IMR-90 (cell line): ENCODE data around the gene JMY. TPM values are rescaled to one million over a fixed set of nuclear protein-coding genes. Genes with fewer than 3 reads are reported as not detected.

Source experiments
- ATAC-seq: fragments of 200-7000 bp; cut with Tn5 transposase; 2 replicates; pipeline ENCODE4 v1.9.1; 2020; ENCODE audit warnings: low read depth, mild to moderate bottlenecking, moderate library complexity
- BruUV-seq: library from RNA; stranded (reverse); fragments of 400-500 nt; replicated peaks from 2 replicates; lab custom pipeline; 2021; lab: Mats Ljungman, UMichigan
- CTCF ChIA-PET: fragments of 300-600 bp; formaldehyde crosslinking; extraction: SDS; loops from one replicate; lab custom pipeline; 2021; ENCODE audit warnings: antibody characterized with exemption; lab: Yijun Ruan, JAX
- POLR2A ChIA-PET: fragments of 300-600 bp; sonication (Branson Sonifier 250); formaldehyde crosslinking; loops from one replicate; lab custom pipeline; 2022; ENCODE audit warnings: antibody characterized with exemption; ENCODE audit not compliant: unreplicated experiment; lab: Charles Lee
- DNase-seq: peaks from one replicate; pipeline ENCODE4 v3.0.0; 2013
- H2AFZ ChIP-seq: replicated peaks from 2 replicates; pipeline ENCODE3; 2013; ENCODE audit warnings: low read length, mild to moderate bottlenecking; ENCODE audit not compliant: poor library complexity
- H2AK5ac ChIP-seq: 2 replicates; pipeline ENCODE4 v1.6.1; 2013; ENCODE audit warnings: low read depth, low read length, inconsistent platforms
- H2AK9ac ChIP-seq: replicated peaks from 2 replicates; pipeline ENCODE3; 2013; ENCODE audit warnings: mild to moderate bottlenecking, low read depth, low read length, moderate library complexity; ENCODE audit not compliant: poor library complexity
- H2BK120ac ChIP-seq: 2 replicates; pipeline ENCODE4 v1.6.1; 2013; ENCODE audit warnings: low read depth, low read length, inconsistent platforms
- H2BK15ac ChIP-seq: 3 replicates; pipeline ENCODE4 v1.6.1; 2013; ENCODE audit warnings: low read depth, low read length, inconsistent platforms
- H2BK20ac ChIP-seq: 2 replicates; pipeline ENCODE4 v1.6.1; 2013; ENCODE audit warnings: low read depth, mild to moderate bottlenecking, inconsistent platforms, low read length, moderate library complexity
- H2BK5ac ChIP-seq: 2 replicates; pipeline ENCODE4 v1.6.1; 2013; ENCODE audit warnings: mild to moderate bottlenecking, low read depth, low read length, inconsistent platforms; ENCODE audit not compliant: poor library complexity, severe bottlenecking
- H3K14ac ChIP-seq: replicated peaks from 2 replicates; pipeline ENCODE4 v1.6.1; 2013; ENCODE audit warnings: low read depth, low read length, inconsistent platforms
- H3K18ac ChIP-seq: 2 replicates; pipeline ENCODE4 v1.6.1; 2013; ENCODE audit warnings: low read depth, low read length, control low read depth
- H3K23ac ChIP-seq: 2 replicates; pipeline ENCODE4 v1.6.1; 2013; ENCODE audit warnings: low read depth, low read length, inconsistent platforms
- H3K27ac ChIP-seq: 2 replicates; pipeline ENCODE4 v1.5.1; 2013; ENCODE audit warnings: mild to moderate bottlenecking, control low read depth, low read length; ENCODE audit not compliant: insufficient read depth
- H3K27me3 ChIP-seq: 2 replicates; pipeline ENCODE4 v1.6.1; 2013; ENCODE audit warnings: low read length; ENCODE audit not compliant: control insufficient read depth, insufficient read depth
- H3K36me3 ChIP-seq: 2 replicates; pipeline ENCODE4 v1.6.1; 2013; ENCODE audit warnings: low read length, mixed read lengths; ENCODE audit not compliant: control insufficient read depth, insufficient read depth
- H3K4ac ChIP-seq: 2 replicates; pipeline ENCODE4 v1.6.1; 2013; ENCODE audit warnings: low read depth, low read length, inconsistent platforms
- H3K4me1 ChIP-seq: 2 replicates; pipeline ENCODE4 v1.6.1; 2013; ENCODE audit warnings: low read length, mixed read lengths; ENCODE audit not compliant: control insufficient read depth, insufficient read depth
- H3K4me2 ChIP-seq: 2 replicates; pipeline ENCODE4 v1.6.1; 2013; ENCODE audit warnings: low read depth, mild to moderate bottlenecking, control low read depth, low read length, moderate library complexity
- H3K4me3 ChIP-seq: 2 replicates; pipeline ENCODE4 v1.5.1; 2013; ENCODE audit warnings: low read depth, mild to moderate bottlenecking, control low read depth, low read length, moderate library complexity; ENCODE audit not compliant: insufficient read depth
- H3K56ac ChIP-seq: 2 replicates; pipeline ENCODE4 v1.6.1; 2013; ENCODE audit warnings: low read length, inconsistent platforms; ENCODE audit not compliant: insufficient read depth; ENCODE audit errors: extremely low read depth
- H3K79me1 ChIP-seq, 2 experiments: 2 replicates each; pipeline ENCODE4 v1.6.1; 2013; ENCODE audit warnings: low read length in 2 of 2, inconsistent platforms in 1 of 2, low read depth in 1 of 2
- H3K9ac ChIP-seq: 2 replicates; pipeline ENCODE4 v1.6.1; 2013; ENCODE audit warnings: low read depth, low read length, control low read depth
- H3K9me1 ChIP-seq: 2 replicates; pipeline ENCODE4 v1.6.1; 2013; ENCODE audit warnings: low read length, inconsistent platforms; ENCODE audit not compliant: insufficient read depth
- H3K9me3 ChIP-seq: 2 replicates; pipeline ENCODE4 v1.6.1; 2013; ENCODE audit warnings: low read length; ENCODE audit not compliant: control insufficient read depth, insufficient read depth
- H4K20me1 ChIP-seq: 2 replicates; pipeline ENCODE4 v1.6.1; 2013; ENCODE audit warnings: low read length, inconsistent platforms; ENCODE audit not compliant: insufficient read depth
- H4K5ac ChIP-seq: 2 replicates; pipeline ENCODE4 v1.6.1; 2013; ENCODE audit warnings: mild to moderate bottlenecking, low read depth, low read length, control low read depth
- H4K8ac ChIP-seq, 2 experiments: 2 replicates each; pipeline ENCODE4 v1.6.1; 2013; ENCODE audit warnings: low read depth in 2 of 2, low read length in 2 of 2, control low read depth in 1 of 2, inconsistent platforms in 1 of 2
- H4K91ac ChIP-seq: 2 replicates; pipeline ENCODE4 v1.6.1; 2013; ENCODE audit warnings: low read depth, low read length, inconsistent platforms; ENCODE audit not compliant: insufficient read depth
- BHLHE40 ChIP-seq: fragments of 150-350 bp; IDR thresholded peaks from 2 replicates; pipeline ENCODE4 v1.6.1; 2016; ENCODE audit warnings: mild to moderate bottlenecking, low read depth, low read length
- CEBPB ChIP-seq: IDR thresholded peaks from 2 replicates; pipeline ENCODE4 v1.6.1; 2012; ENCODE audit warnings: low read depth, low read length, improper control_type of control experiment
- CHD1 ChIP-seq: IDR thresholded peaks from 2 replicates; pipeline ENCODE4 v1.6.1; 2012; ENCODE audit warnings: low read depth, low read length, improper control_type of control experiment
- MXI1 ChIP-seq: IDR thresholded peaks from 2 replicates; pipeline ENCODE4 v1.6.1; 2012; ENCODE audit warnings: low read depth, mild to moderate bottlenecking, low read length, moderate library complexity, borderline replicate concordance
- POLR2A ChIP-seq: IDR thresholded peaks from 2 replicates; pipeline ENCODE4 v1.6.1; 2012; ENCODE audit warnings: mild to moderate bottlenecking, low read depth, low read length
- RCOR1 ChIP-seq: IDR thresholded peaks from 2 replicates; pipeline ENCODE4 v1.6.1; 2012; ENCODE audit warnings: mild to moderate bottlenecking, low read length, improper control_type of control experiment; ENCODE audit not compliant: insufficient replicate concordance
- RFX5 ChIP-seq: IDR thresholded peaks from 2 replicates; pipeline ENCODE4 v1.8.0; 2012; ENCODE audit warnings: low read depth, mild to moderate bottlenecking, low read length, moderate library complexity
- WGBS, 2 experiments: methylation state at CpG; one replicate each; pipeline versions ENCODE4 v1.1.5 to v1.1.7; 2013; ENCODE audit warnings: missing lambda C conversion rate in 2 of 2; ENCODE audit not compliant: insufficient read length in 1 of 2; ENCODE audit errors: extremely low coverage in 2 of 2; 5-methylcytosine and 5-hydroxymethylcytosine counted together
- dilution Hi-C: fragments of 300-500 bp; cut with HindIII; formaldehyde crosslinking; loops from one replicate; pipeline ENCODE4 v1.14.3; 2018; ENCODE audit warnings: low sequenced_read_pairs; ENCODE audit not compliant: unreplicated experiment
- in situ Hi-C: fragments of 300-500 bp; cut with MboI; formaldehyde crosslinking; loops from 3 replicates; pipeline ENCODE4 v1.14.3; 2019; ENCODE audit warnings: low sequenced_read_pairs, inconsistent platforms, mixed read lengths
- intact Hi-C: fragments of 100-400 bp; cut with micrococcal nuclease; formaldehyde crosslinking; loops from 2 replicates; pipeline ENCODE4 v1.10.0; 2022
- polyA plus RNA-seq, 3 experiments: library from polyadenylated mRNA; depleted of rRNA; stranded (reverse); fragments of >200 nt; gene quantifications; 2 replicates each; pipeline ENCODE4 v1.2.3, GENCODE V29; 2012; ENCODE audit warnings: low replicate concordance in 1 of 3
- total RNA-seq: library from RNA; depleted of rRNA; stranded (reverse); fragments of >200 nt; gene quantifications from 2 replicates; pipeline ENCODE4 v1.2.3, GENCODE V29; 2012
- TF ChIP-seq, protein P1 (sequence below): fragments of 150-350 bp; IDR thresholded peaks from 2 replicates; pipeline ENCODE4 v1.6.1; 2016; ENCODE audit warnings: low read depth, mild to moderate bottlenecking, low read length, moderate library complexity, borderline replicate concordance
- TF ChIP-seq, protein P2 (sequence below): conservative IDR thresholded peaks from 2 replicates; pipeline ENCODE4 v1.5.1; 2012; ENCODE audit warnings: mild to moderate bottlenecking, low read depth, low read length, improper control_type of control experiment
- TF ChIP-seq, protein P3 (sequence below): fragments of 150-350 bp; IDR thresholded peaks from 2 replicates; pipeline ENCODE4 v1.6.1; 2017; ENCODE audit warnings: mild to moderate bottlenecking, antibody characterized with exemption, low read length, low read depth

Gene JMY
- total and polyA plus RNA-seq, 2 of the 4 experiments (the other 2 are of a cell fraction): 1.7 to 3.2 TPM

DNA sequence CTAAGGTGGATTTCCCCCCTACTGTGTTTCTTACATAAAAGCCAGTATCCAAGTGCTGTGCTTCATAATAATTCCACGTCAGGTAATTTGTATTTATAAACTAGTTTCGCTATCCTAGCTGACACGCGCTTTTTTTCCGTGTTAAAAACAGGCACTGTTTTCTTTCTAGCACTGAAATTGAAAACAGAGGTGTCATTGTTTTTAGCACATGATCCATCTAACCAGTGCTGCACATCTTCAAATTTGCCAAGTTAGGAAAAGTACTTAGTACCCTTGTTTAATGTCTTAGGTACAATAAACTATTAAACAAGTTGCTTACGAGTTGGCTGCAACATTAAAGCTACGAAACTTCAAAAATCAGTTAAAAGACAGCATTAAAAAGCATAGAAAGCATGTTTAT, 49.9 kb downstream of the JMY start:
- no peak overlapping the region for H2BK15ac ChIP-seq
- no peaks in the 10 kb centered on the region for H3K27me3 ChIP-seq
- intact Hi-C loops (no loop called here), in situ Hi-C loops (no loop called here), dilution Hi-C loops (no loop called here)
- WGBS, 2 experiments: 92% methylated on average over 2 of the region's 7 CpGs; no CpG with 5 or more reads in 1 of the 2 experiments
- no peak overlapping the region for H3K4ac ChIP-seq
- BruUV-seq: no TSS peak
- H3K18ac ChIP-seq: no peak overlapping the region
- H4K5ac ChIP-seq: no peak overlapping the region
- H3K79me1 ChIP-seq: no peaks in the 10 kb centered on the region; a peak in 1 of 4 replicates
- H3K9ac ChIP-seq: no peak overlapping the region
- ChIA-PET CTCF (interaction anchor here (0.7 kb wide), 1 partner anchor 112 kb away, joined by 3 read pairs; no protein-coding TSS in a partner anchor), POLR2A (no interaction called here)
- H2AK9ac ChIP-seq: no peak overlapping the region
- no peak overlapping the region for H3K23ac ChIP-seq
- H3K14ac ChIP-seq: no peak overlapping the region
- no peaks in the 10 kb centered on the region for H4K20me1 ChIP-seq
- H3K36me3 ChIP-seq: no peaks in the 10 kb centered on the region; the same call in 1 of the 2 replicates
- no peak overlapping the region for H4K8ac ChIP-seq
- no peak overlapping the region for H2BK120ac ChIP-seq
- ATAC-seq (no peak), DNase-seq (no peak)
- H3K4me1 ChIP-seq: no peaks in the 10 kb centered on the region
- H2BK20ac ChIP-seq: no peak overlapping the region
- H4K91ac ChIP-seq: no peak overlapping the region
- no peak overlapping the region for H2AFZ ChIP-seq
- no peak overlapping the region for H2AK5ac ChIP-seq
- H3K56ac ChIP-seq: no peak overlapping the region
- TF ChIP-seq MXI1: no peak
- TF ChIP-seq, protein P1, sequence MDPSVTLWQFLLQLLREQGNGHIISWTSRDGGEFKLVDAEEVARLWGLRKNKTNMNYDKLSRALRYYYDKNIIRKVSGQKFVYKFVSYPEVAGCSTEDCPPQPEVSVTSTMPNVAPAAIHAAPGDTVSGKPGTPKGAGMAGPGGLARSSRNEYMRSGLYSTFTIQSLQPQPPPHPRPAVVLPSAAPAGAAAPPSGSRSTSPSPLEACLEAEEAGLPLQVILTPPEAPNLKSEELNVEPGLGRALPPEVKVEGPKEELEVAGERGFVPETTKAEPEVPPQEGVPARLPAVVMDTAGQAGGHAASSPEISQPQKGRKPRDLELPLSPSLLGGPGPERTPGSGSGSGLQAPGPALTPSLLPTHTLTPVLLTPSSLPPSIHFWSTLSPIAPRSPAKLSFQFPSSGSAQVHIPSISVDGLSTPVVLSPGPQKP: no peak
- TF ChIP-seq CHD1: no peak
- TF ChIP-seq, protein P2, sequence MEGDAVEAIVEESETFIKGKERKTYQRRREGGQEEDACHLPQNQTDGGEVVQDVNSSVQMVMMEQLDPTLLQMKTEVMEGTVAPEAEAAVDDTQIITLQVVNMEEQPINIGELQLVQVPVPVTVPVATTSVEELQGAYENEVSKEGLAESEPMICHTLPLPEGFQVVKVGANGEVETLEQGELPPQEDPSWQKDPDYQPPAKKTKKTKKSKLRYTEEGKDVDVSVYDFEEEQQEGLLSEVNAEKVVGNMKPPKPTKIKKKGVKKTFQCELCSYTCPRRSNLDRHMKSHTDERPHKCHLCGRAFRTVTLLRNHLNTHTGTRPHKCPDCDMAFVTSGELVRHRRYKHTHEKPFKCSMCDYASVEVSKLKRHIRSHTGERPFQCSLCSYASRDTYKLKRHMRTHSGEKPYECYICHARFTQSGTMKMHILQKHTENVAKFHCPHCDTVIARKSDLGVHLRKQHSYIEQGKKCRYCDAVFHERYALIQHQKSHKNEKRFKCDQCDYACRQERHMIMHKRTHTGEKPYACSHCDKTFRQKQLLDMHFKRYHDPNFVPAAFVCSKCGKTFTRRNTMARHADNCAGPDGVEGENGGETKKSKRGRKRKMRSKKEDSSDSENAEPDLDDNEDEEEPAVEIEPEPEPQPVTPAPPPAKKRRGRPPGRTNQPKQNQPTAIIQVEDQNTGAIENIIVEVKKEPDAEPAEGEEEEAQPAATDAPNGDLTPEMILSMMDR: no peak
- TF ChIP-seq RCOR1: no peak
- no peak for TF ChIP-seq CEBPB
- TF ChIP-seq, protein P3, sequence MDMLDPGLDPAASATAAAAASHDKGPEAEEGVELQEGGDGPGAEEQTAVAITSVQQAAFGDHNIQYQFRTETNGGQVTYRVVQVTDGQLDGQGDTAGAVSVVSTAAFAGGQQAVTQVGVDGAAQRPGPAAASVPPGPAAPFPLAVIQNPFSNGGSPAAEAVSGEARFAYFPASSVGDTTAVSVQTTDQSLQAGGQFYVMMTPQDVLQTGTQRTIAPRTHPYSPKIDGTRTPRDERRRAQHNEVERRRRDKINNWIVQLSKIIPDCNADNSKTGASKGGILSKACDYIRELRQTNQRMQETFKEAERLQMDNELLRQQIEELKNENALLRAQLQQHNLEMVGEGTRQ: no peak
- no peak for TF ChIP-seq BHLHE40
- no peak for TF ChIP-seq POLR2A
- no peak for TF ChIP-seq RFX5
- H3K4me3 ChIP-seq: no peak overlapping the region
- no peaks in the 10 kb centered on the region for H3K9me3 ChIP-seq
- no peak overlapping the region for H3K27ac ChIP-seq
- H3K4me2 ChIP-seq: no peak overlapping the region
- no peaks in the 10 kb centered on the region for H3K9me1 ChIP-seq
- H2BK5ac ChIP-seq: no peak overlapping the region
